Measurements from ENCODE around the gene CGB8. TPM values are rescaled to one million over a fixed set of nuclear protein-coding genes. Genes with fewer than 3 reads are reported as not detected.

CGB8 gene
- total and polyA plus RNA-seq, 2 of the 8 experiments (the other 6 are each of a cell fraction or from before 2014, with no cell fraction given) = 0.09 TPM; not detected in 1

- Histone ChIP-seq H3K79me1 (ENCODE audit: low read depth, low read length) (peaks cover 17% of the 10 kb centered on the region), H3K56ac (replicated peaks; ENCODE audit: insufficient read length, low read depth, low read length) (no peak overlapping the region), H3K36me3 (ENCODE audit: control insufficient read depth in 2 of 4, insufficient read depth in 4 of 4, low read length in 3 of 4) (peaks cover 40 to 66% (median 59%) of the 10 kb centered on the region in 4 experiments), H2AFZ (ENCODE audit: low read length) (no peak overlapping the region), H3K9ac (replicated peaks in 1 of 4; ENCODE audit: extremely low read depth in 1 of 4, low read depth in 3 of 4, low read length in 3 of 4) (no peak overlapping the region), H3K4ac (replicated peaks; ENCODE audit: insufficient read length, low read depth, low read length) (no peak overlapping the region), H2BK15ac (ENCODE audit: low read length) (no peak overlapping the region), H4K91ac (replicated peaks; ENCODE audit: insufficient read length, low read length) (no peak overlapping the region), H3K27me3 (replicated peaks in 1 of 4; ENCODE audit: control insufficient read depth in 3 of 4, extremely low read depth in 1 of 4, insufficient read depth in 3 of 4, low read length in 3 of 4) (no peaks in the 10 kb centered on the region), H4K5ac (ENCODE audit: insufficient read length, low read depth, low read length) (no peak overlapping the region), H3K23me2 (ENCODE audit: low read depth, low read length) (no peaks in the 10 kb centered on the region), H2BK120ac (replicated peaks; ENCODE audit: low read depth, low read length) (no peak overlapping the region), H3K14ac (ENCODE audit: insufficient read length) (no peak overlapping the region), H2BK12ac (ENCODE audit: low read depth, low read length) (no peak overlapping the region), H3K4me3 (ENCODE audit: extremely low read depth in 1 of 4, insufficient read depth in 2 of 4, low read depth in 3 of 4, low read length in 4 of 4) (no peak overlapping the region), H2AK5ac (ENCODE audit: low read depth, low read length) (no peak overlapping the region), H4K20me1 (replicated peaks in 1 of 2; ENCODE audit: control insufficient read depth in 1 of 2, insufficient read depth in 2 of 2, low read length in 2 of 2) (peaks cover 27 to 36% of the 10 kb centered on the region in 2 experiments), H2BK5ac (ENCODE audit: low read depth, low read length) (no peak overlapping the region; the same call in 1 of the 2 replicates), H3K23ac (ENCODE audit: insufficient read length) (no peak overlapping the region), H3K4me1 (replicated peaks in 1 of 4; ENCODE audit: control insufficient read depth in 3 of 4, insufficient read depth in 4 of 4, low read length in 3 of 4) (no peaks in the 10 kb centered on the region), H4K8ac (ENCODE audit: extremely low read depth, insufficient read depth, low read length) (no peak overlapping the region), H3K4me2 (ENCODE audit: insufficient read depth in 1 of 2, low read depth in 2 of 2, low read length in 2 of 2) (no peak overlapping the region), H3K79me2 (ENCODE audit: control insufficient read depth in 1 of 2, insufficient read depth in 2 of 2, low read length in 2 of 2) (peaks cover 5 to 54% of the 10 kb centered on the region in 2 experiments), H3K27ac (ENCODE audit: low read depth, low read length) (no peak overlapping the region), H3K18ac (ENCODE audit: extremely low read depth, low read length) (no peak overlapping the region), H2BK20ac (ENCODE audit: low read length) (no peak overlapping the region), H3K9me3 (ENCODE audit: insufficient read depth in 2 of 2, low read depth in 1 of 2, low read length in 1 of 2) (no peaks in the 10 kb centered on the region)
- TF ChIP-seq HDAC2 (IDR thresholded peaks at IDR 0.05; ENCODE audit: borderline replicate concordance in 1 of 2, low read depth in 2 of 2, low read length in 2 of 2) = no peak
- no peak for TF ChIP-seq SRF (IDR thresholded peaks at IDR 0.05; ENCODE audit: low read depth, low read length)
- TF ChIP-seq POLR2AphosphoS5 (IDR thresholded peaks at IDR 0.05; ENCODE audit: low read depth, low read length) = peak; percentile 50; the same call in 1 of the 2 replicates
- TF ChIP-seq POLR2A (IDR thresholded peaks at IDR 0.05; ENCODE audit: control extremely low read depth in 1 of 2, low read depth in 2 of 2, low read length in 2 of 2) = peak; percentile 36 to 44; a peak in 2 of 3 replicates
- TF ChIP-seq, protein P1, sequence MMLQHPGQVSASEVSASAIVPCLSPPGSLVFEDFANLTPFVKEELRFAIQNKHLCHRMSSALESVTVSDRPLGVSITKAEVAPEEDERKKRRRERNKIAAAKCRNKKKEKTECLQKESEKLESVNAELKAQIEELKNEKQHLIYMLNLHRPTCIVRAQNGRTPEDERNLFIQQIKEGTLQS (IDR thresholded peaks at IDR 0.05; ENCODE audit: insufficient read depth, low read depth, low read length) = no peak
- no peak for TF ChIP-seq RBBP5 (IDR thresholded peaks at IDR 0.05; ENCODE audit: borderline replicate concordance, low read depth, low read length)
- TF ChIP-seq GABPA (IDR thresholded peaks at IDR 0.05; ENCODE audit: borderline replicate concordance, insufficient read depth, low read length) = no peak
- TF ChIP-seq CHD2 (IDR thresholded peaks at IDR 0.05; ENCODE audit: low read length) = no peak
- TF ChIP-seq SAP30 (IDR thresholded peaks at IDR 0.05; ENCODE audit: insufficient read depth, insufficient replicate concordance, low read length) = no peak
- FAIRE-seq = no peak
- WGBS, 2 experiments (ENCODE audit: extremely low coverage in 1 of 2, insufficient coverage in 1 of 2, insufficient read length in 1 of 2, insufficient replicate concordance in 2 of 2, low coverage in 1 of 2, low lambda C conversion rate in 2 of 2, missing lambda C conversion rate in 1 of 2) = 93% methylated on average over 23 of the region's 23 CpGs; no CpG with 5 or more reads in 1 of the 2 experiments
- DNase-seq (ENCODE audit: low read depth in 1 of 2, low spot score in 2 of 2) = no peak
- ChIA-PET POLR2A (ENCODE audit: partially characterized antibody) (interaction anchor here (0.7 to 10.1 kb wide), 14 partner anchors 7 to 133 kb away, joined by 3 to 67 read pairs (median 3); partner anchors contain the start of gene LIN7B), CTCF (ENCODE audit: partially characterized antibody) (interaction anchor here (0.5 to 2.2 kb wide), 11 partner anchors 10 to 358 kb away, joined by 5 to 9 read pairs (median 7); partner anchors contain the start of genes ALDH16A1 and LIN7B)
Measured at GRCh38 chr19:49094505-49095482, 45.9 kb upstream of the CGB8 start.

All from H1 (cell line).